Hepatocyte (in vitro differentiated cells): ENCODE data around the gene IL2RA. TPM values are rescaled to one million over a fixed set of nuclear protein-coding genes. Genes with fewer than 3 reads are reported as not detected.

Experiments
- DNase-seq: peaks from one replicate; pipeline ENCODE4 v3.0.0-alpha.2; 2016; ENCODE audit warnings: low spot score
- H2AFZ ChIP-seq: fragments of 200-600 bp; sonication (generic); 2 replicates; pipeline ENCODE4 v1.6.0; 2016; ENCODE audit warnings: antibody characterized with exemption, mild to moderate bottlenecking
- H3K27ac ChIP-seq: fragments of 200-600 bp; sonication (generic); 2 replicates; pipeline ENCODE4 v1.5.1; 2016; ENCODE audit warnings: mild to moderate bottlenecking
- H3K27me3 ChIP-seq: fragments of 200-600 bp; sonication (generic); 2 replicates; pipeline ENCODE4 v1.6.1; 2016
- H3K36me3 ChIP-seq: fragments of 200-600 bp; sonication (generic); replicated peaks from 2 replicates; pipeline ENCODE4 v1.5.1; 2016; ENCODE audit warnings: low read depth; ENCODE audit not compliant: insufficient read depth
- H3K4me1 ChIP-seq: fragments of 200-600 bp; sonication (generic); 2 replicates; pipeline ENCODE4 v1.5.1; 2016; ENCODE audit warnings: mild to moderate bottlenecking, moderate library complexity; ENCODE audit not compliant: insufficient read depth
- H3K4me2 ChIP-seq: fragments of 200-600 bp; sonication (generic); 2 replicates; pipeline ENCODE4 v1.6.0; 2016
- H3K4me3 ChIP-seq: fragments of 200-600 bp; sonication (generic); 2 replicates; pipeline ENCODE4 v1.5.1; 2016; ENCODE audit warnings: mild to moderate bottlenecking
- H3K79me2 ChIP-seq: fragments of 200-600 bp; sonication (generic); 2 replicates; pipeline ENCODE4 v1.6.0; 2017; ENCODE audit warnings: mild to moderate bottlenecking
- H3K9me2 ChIP-seq: fragments of 200-600 bp; sonication (generic); replicated peaks from 2 replicates; pipeline ENCODE4 v1.6.0; 2017; ENCODE audit warnings: mild to moderate bottlenecking; ENCODE audit not compliant: insufficient read depth
- H3K9me3 ChIP-seq: fragments of 200-600 bp; sonication (generic); 2 replicates; pipeline ENCODE4 v1.5.1; 2016; ENCODE audit warnings: low read depth, mild to moderate bottlenecking
- H4K20me1 ChIP-seq: fragments of 200-600 bp; sonication (generic); 2 replicates; pipeline ENCODE4 v1.6.0; 2016; ENCODE audit warnings: mild to moderate bottlenecking; ENCODE audit not compliant: insufficient read depth, poor library complexity, severe bottlenecking
- CTCF ChIP-seq: fragments of 200-600 bp; sonication (generic); IDR thresholded peaks from 2 replicates; pipeline ENCODE4 v1.5.1; 2016; ENCODE audit warnings: antibody characterized with exemption, mild to moderate bottlenecking; ENCODE audit not compliant: poor library complexity
- EZH2 ChIP-seq: fragments of 200-600 bp; sonication (generic); IDR thresholded peaks from 2 replicates; pipeline ENCODE4 v1.6.1; 2016; ENCODE audit warnings: antibody characterized with exemption, mild to moderate bottlenecking, borderline replicate concordance
- EZH2phosphoT487 ChIP-seq: fragments of 200-600 bp; sonication (generic); IDR thresholded peaks from one replicate; pipeline ENCODE4 v1.6.1; 2018; ENCODE audit warnings: antibody characterized with exemption, mild to moderate bottlenecking, low read depth, moderate library complexity; ENCODE audit not compliant: unreplicated experiment, severe bottlenecking
- WGBS: methylation state at CpG from one replicate; pipeline ENCODE4 v1.1.6; 2016; ENCODE audit warnings: low lambda C conversion rate; ENCODE audit errors: missing lambda C conversion rate; 5-methylcytosine and 5-hydroxymethylcytosine counted together
- polyA plus RNA-seq: library from polyadenylated mRNA; unstranded; fragments of >200 nt; fragmentation: Nextera tagmentation; extraction: Ambion mirVana; gene quantifications from 2 replicates; pipeline ENCODE4 v1.2.1, GENCODE V29; 2016
- total RNA-seq: library from RNA; depleted of rRNA; stranded (reverse); fragments of >200 nt; gene quantifications from 2 replicates; pipeline ENCODE4 v1.2.3, GENCODE V29; 2014

IL2RA gene
- total and polyA plus RNA-seq, 2 experiments from 2014 or later, result not detected

- H3K79me2 ChIP-seq, result no peaks in the 10 kb centered on the region
- H3K4me1 ChIP-seq, result no peaks in the 10 kb centered on the region
- 78% methylated on average over 2 of the region's 2 CpGs for WGBS
- H3K9me3 ChIP-seq, result no peaks in the 10 kb centered on the region
- no peak overlapping the region for H3K27ac ChIP-seq
- TF ChIP-seq CTCF (no peak), EZH2 (no peak), EZH2phosphoT487 (no peak)
- H3K36me3 ChIP-seq, result no peaks in the 10 kb centered on the region
- no peak overlapping the region for H2AFZ ChIP-seq
- no peak overlapping the region for H3K4me3 ChIP-seq
- no peaks in the 10 kb centered on the region for H4K20me1 ChIP-seq
- DNase-seq, result no peak
- H3K27me3 ChIP-seq, result no peaks in the 10 kb centered on the region
- H3K4me2 ChIP-seq, result no peak overlapping the region
- H3K9me2 ChIP-seq, result no peaks in the 10 kb centered on the region
Observed at GRCh38 chr10:6038071-6038631, 24.0 kb downstream of the IL2RA start.

GRCh38 chr10:6037422-6037821, 24.7 kb downstream of the IL2RA start:
- no peak for DNase-seq
- Histone ChIP-seq H3K4me2 (no peak overlapping the region), H3K9me2 (no peaks in the 10 kb centered on the region), H2AFZ (no peak overlapping the region), H3K79me2 (no peaks in the 10 kb centered on the region), H3K27ac (no peak overlapping the region), H3K36me3 (no peaks in the 10 kb centered on the region), H3K27me3 (no peaks in the 10 kb centered on the region), H4K20me1 (no peaks in the 10 kb centered on the region), H3K4me1 (no peaks in the 10 kb centered on the region), H3K9me3 (no peaks in the 10 kb centered on the region), H3K4me3 (no peak overlapping the region)
- 82% methylated on average over 8 of the region's 8 CpGs for WGBS
- TF ChIP-seq EZH2phosphoT487 (no peak), CTCF (no peak), EZH2 (no peak)

- H3K4me3 ChIP-seq, result no peak overlapping the region
- no peaks in the 10 kb centered on the region for H3K27me3 ChIP-seq
- H3K36me3 ChIP-seq, result no peaks in the 10 kb centered on the region
- H3K4me1 ChIP-seq, result no peaks in the 10 kb centered on the region
- WGBS, result 70% methylated on average over 11 of the region's 11 CpGs
- no peak overlapping the region for H2AFZ ChIP-seq
- no peaks in the 10 kb centered on the region for H4K20me1 ChIP-seq
- no peak overlapping the region for H3K27ac ChIP-seq
- no peak for DNase-seq
- TF ChIP-seq CTCF (no peak), EZH2phosphoT487 (no peak), EZH2 (no peak)
- no peaks in the 10 kb centered on the region for H3K79me2 ChIP-seq
- H3K9me2 ChIP-seq, result no peaks in the 10 kb centered on the region
- H3K4me2 ChIP-seq, result no peak overlapping the region
- no peaks in the 10 kb centered on the region for H3K9me3 ChIP-seq
Observed at GRCh38 chr10:6036861-6037321, 25.3 kb downstream of the IL2RA start.
